HG02642 (cell line): ENCODE data around the gene MORN1.

ENCODE experiments used
- ATAC-seq: cut with Tn5 transposase; IDR thresholded peaks from one replicate; pipeline ENCODE4 v1.9.1; 2021; ENCODE audit warnings: mild to moderate bottlenecking; ENCODE audit not compliant: unreplicated experiment, poor library complexity

The MORN1 gene

DNA sequence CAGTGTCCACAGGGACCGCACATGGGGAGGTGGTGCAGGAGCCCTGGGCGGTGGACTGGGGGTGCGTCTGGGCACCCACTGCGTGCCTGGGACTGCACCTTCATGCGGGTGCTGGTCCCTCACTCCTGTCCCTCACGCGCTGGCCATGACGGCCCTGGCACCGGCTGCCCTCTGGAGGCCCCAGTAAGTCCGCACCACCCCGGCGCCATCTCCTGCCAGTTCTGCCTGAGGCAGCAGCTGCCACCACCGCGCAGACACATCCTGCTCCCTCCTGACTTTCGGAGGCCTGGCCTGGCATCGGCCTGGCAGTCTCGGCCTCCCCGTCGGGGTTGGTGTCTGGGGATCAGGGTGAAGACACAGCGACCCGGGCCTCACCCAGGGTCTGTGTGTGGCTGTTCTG lies 64.8 kb downstream of the MORN1 start:
- ATAC-seq: no peak

DNA sequence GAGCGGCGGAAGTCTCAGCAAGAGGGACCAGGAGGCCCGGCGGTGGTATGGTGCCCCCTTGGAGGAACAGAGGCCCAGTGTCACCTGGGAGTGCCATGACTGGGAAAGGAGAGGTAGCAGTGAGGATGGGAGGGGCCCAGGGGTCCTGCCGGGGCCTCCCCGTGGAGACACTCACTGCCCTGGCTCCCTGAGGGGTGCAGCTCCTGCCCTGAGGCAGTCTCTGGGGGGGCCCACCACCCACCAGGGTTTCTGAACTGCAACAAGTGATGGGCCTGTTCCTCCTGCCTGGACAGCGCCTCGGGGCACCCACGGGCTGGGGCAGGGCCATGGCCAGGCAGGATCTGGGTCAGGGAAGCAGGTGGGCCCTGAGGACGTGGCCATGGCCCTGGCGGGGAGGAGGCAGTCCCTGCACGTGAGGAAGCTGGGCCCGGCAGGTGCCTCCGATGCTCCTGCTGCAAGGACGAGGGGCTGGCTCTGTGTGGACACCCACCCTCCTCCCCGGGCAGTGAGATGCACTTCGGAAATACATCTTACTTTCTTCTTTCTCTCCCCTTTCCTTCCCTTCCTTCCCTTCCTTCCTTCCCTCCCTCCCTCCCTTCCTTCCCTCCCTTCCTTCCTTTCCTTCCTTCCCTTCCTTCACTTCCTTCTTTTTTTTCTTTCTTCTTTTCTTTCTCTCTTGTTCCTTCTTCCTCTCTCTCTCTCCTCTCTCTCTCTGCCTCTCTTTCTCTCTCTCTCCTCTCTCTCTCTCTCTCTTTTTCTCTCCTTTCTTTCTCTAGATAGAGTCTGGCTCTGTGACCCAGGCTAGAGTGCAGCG lies 66.6 kb downstream of the MORN1 start:
- ATAC-seq: no peak

DNA sequence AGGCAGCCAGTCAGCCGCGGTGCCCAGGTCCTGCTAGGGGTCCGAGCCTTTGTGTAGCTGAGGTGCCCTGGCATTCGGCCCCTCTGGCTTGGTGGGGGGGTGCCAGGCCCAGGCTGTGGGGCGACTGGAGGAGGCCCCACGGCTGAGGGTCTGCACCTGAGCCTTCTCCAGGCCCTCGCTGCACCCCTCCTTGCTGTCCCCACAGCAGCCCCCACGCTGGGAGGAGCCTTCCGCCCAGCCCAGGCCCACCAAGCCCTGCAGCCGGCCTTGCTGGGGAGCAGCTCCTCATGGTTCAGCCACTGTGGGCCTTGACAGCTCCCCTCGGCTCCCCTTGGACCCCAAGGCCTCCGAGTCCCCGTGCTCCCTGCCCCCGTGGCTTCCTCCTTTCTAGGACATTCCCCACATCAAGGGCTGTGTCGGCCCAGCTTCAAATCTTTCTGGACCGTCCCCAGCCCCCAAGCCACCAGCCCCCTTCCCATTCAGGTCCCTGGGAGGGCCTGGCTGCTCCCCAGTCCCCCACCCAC lies 67.8 kb downstream of the MORN1 start:
- no peak for ATAC-seq

DNA sequence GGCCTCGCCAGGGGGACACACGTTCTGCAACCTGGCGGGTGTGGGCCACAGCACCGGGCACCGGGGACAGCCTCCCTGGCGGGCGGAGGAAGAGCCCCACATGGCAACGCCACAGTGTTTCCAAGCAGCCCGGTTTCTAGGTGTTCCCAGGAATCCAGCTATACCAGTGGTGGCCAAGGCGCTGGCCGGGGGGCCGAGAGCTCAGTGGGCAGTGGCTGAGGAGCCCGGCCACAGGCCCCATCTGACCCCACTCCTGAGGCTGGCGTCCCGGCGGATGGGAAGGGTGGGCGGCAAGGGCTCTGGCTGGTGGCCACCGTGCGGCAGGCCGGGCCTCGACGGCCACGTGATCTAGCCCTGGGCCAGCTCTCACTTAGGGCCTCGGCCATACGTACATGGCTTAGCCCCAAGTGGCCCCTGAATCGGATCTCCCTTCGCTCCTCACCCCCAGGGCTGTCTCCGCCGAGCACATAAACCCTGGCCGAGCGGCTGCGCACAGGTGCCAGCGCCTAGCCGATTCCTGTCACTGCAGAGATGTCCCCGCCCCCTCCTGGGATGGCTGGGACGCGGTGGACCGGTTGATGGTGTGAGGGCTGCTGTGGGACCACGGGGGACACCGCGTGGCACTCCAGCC lies 68.7 kb downstream of the MORN1 start:
- no peak for ATAC-seq

DNA sequence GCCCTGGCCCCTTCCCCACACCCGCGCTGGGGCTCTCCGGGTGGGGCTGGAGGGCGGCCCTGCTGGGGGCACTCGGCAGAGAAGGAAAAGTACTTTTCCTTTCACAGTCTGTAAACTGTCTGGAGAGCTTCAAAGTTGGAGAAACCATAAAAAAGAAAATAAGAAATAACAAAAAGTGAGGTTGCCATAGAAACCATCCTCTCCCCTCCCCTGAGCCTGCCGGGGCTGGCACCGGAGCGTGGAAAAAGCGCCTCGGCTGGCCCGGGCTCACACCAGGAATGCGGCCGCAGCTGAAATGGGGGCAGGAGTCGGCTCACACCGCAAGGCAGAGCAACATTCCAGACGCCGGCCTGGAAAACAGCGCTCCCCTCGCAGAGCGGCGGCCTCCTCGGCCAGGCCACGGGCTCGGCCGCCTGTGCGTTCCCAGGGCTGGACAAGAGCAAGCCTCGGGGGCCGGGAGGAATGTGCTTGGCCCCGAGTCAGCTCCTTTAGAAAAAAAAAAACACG lies 69.2 kb downstream of the MORN1 start:
- no peak for ATAC-seq

DNA sequence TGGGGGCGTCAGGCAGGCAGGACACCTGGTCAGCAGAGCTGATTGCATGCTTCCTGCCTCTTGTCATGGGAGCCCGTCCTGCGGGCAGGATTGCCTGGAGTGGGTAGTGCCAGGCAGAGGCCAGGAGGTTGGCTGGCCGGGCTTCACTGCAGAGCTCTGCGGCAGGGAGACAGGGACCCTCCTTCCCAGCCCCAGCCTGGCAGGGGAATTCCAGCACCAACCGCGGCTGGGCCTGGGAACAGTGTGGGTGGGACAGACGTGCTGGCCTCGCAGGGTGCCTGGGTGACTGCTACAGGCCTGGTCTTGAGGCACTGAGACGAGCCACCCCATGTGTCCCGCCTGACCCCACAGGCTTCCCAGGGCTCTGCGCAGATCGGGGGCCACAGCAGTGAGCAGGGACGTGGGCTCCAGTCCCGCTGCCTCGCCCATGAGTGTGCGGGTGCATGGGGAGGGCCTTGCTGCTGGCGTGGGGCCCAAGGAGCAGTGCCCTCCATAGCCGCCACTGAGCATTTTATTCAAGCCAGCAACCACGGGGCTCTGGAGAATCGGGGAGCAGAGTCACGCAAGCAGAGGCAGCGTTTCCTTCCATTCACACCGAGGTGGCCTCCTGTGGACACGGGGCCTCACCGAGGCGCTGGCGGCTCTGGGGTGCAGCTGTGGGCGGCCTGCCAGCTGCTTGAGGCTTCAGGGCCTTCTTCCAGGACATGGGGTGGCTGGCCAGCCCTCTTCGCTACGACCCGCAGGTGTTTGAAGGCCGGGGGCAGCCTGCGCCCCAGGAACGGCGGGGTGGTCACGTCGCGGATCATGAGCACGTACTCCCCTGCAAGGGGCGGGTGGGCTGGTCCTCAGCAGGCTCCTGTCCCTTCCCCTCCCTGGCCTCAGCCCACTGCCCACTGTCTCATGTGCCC lies 70.3 kb downstream of the MORN1 start:
- no peak for ATAC-seq

DNA sequence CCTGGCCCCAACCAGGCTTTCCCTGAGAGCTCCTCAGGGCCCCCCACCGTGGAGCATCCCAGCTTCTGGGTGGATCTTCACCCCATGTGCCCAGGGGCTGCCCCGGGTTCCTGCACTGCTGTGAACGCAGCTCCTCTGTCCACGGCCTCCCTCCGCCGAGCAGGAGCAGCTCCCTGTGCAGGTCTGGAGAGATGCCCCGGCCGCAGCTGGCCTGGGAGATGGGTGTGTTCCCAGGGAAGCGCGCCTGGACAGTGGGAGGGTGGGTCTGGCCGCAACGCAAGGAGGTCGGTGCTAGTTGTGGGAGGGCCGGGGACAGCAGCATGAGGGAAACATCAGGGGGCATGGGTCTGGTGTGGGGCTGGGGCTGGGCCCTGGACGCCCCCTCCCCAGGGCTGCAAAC lies 71.3 kb downstream of the MORN1 start:
- no peak for ATAC-seq

DNA sequence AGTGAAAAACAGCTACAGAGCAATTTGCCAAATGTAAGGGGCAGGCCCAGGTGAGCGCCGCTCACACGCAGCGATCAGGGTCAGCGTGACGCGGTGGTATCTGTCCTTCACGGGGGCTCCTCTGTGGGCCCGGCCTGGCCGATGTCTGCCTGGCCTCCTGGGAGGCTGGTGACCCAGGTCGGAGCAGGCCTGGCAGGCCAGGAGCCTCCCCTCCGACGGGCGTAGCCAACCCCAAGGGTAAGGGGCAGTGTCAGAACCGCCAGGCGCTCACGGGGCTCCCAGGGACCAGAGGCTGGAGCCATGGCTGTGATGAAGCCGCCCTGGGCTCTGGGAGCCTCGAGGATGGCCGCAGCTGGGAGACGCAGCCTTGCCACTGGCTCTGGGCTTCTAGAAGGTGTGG lies 72.1 kb downstream of the MORN1 start:
- no peak for ATAC-seq

DNA sequence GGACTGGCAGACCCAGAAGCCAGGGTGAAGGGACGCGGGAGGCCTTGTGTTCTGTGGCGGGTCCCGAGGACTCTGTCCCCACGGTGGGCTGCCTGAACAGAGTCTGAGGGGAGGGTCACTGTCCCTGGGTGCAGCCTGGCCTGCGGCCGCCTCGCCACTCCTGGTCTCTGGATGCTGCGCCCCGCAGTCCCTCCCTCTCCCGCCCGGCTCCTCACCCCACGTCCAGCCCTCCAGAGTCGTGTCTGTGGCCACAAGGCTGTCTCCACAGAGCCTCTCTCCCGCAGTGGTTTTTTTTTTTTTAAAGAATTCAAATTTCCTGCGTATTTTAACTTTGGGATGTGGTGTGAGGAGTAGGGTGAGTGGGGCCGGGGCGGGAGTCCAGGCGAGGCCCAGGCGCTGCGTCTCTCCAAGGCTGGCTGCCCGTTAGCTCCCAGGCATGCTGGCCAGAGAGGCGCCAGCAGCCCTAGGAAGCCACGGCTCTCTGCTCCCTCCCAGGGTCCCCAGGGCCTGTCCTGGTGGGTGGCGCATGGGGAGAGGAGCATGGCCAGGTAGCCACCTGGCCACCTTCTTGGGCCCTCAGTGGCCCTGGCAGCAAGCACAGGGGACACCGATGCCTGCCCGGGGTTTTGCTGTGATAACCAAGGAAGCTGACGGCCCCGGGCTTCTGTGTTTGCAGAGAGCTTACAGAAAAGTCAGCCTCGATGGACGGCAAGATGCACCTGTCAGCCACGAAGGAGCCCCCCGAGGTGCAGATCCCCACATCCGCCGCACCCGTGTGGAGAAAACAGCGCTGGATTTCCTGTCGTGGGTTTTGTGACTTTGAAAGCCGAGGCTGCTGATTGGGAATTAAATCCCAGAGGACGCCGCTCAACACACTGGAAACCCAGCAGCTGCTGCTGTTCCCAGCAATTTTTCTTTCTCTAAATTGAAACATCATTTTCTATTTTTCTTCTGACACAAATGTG lies 72.8 kb downstream of the MORN1 start:
- no peak for ATAC-seq

DNA sequence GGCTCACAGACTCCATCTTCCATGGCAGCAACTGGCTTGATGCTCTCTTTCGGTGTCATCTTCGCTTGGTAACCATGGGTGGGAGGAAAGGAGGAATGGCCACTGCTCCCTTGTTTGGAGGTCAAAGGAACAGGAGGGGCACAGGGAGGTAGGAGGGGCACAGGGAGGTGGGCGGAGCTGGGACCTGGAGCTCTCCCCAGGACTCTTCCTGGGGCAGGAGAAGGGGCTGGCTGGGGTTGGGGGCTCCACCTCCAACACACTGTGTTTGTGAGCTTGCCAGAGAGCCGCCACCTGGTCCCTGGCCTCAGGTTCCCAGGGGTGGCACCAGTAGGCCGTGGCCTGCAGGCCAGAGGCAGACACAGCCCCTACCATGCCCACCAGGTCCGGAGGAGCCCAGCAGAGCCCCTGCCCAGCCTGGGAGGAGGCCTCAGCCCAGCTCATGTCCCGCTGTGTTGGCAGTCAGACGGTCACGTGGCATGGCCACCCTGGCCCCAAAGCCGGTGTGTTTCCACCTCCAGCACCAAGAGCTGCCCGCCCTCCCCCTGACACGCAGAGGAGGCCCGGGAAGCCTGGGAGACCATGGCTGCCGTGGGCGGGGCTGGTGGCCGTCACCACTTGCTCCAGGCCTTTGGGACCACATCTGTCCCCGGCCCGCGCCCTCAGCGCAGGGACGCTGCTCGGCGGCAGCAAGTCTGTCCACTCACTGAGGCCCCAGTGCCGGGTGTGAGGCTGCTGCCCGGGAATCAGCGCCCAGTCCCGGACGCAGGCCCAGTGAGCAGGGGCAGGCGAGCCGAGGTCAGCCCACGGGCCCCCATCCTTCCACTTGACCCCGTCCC lies 73.9 kb downstream of the MORN1 start:
- no peak for ATAC-seq

DNA sequence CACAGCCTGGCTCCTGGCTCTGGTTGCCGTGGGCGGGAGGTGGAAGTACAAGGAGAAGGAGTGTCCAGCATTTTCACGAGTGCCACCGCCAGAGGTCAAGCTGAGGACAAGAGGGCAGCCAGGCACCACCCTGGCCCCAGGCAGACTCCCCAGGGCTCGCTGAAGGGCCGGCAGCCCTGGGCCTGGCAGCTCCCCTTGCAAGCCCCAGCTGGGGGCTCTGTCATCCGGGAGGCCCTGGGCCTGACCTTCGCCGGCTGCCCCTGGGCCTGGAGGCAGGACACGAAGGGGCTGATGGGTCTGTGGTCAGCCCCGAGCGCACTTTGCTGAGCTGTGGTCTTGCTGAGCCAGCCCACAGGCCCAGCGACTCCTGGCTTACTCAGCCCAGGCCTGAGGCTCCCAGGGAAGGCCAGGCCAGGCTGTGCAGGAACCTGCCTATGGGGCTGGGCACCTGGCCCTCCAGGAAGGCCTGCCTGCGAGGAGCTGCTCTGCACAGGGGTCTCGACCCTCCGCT lies 74.8 kb downstream of the MORN1 start:
- no peak for ATAC-seq

DNA sequence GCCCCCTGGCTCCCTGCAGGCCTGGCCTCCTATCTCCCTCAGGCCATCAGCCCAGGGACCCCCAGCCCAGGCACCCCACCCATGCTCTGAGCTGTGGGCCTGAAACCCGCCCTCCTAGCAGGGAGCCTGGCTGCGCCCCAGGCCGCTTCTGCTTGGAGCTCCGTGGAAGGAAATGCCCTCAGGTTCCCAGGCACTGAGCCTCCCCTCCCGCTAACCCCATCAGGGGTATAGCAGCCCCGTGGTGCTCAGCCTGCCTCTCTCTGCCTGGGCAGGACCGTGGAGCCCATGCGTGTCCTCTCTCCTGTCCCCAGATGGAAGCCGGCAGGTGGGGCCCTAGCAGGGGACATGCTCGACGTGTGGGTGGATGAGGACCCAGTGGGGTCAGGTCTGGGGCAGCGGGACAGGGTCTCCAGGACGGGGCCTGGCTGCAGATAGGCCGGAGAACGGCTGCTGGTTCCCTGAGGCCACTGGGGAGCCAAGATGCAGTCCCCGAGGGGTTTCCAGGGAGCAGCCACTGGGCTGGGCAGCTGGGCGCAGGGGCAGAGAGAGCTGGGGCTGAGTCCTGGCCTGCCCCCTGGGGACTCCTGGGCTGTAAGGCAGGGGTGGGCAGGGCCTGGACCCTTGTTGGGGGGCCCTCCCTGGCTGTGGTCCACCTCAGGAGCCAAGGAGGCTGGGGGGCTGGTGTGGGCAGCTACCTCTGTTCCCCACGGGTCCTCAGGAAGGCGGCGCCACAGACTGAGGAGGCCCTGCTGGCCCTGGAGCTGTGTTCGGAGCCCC lies 75.5 kb downstream of the MORN1 start:
- no peak for ATAC-seq

DNA sequence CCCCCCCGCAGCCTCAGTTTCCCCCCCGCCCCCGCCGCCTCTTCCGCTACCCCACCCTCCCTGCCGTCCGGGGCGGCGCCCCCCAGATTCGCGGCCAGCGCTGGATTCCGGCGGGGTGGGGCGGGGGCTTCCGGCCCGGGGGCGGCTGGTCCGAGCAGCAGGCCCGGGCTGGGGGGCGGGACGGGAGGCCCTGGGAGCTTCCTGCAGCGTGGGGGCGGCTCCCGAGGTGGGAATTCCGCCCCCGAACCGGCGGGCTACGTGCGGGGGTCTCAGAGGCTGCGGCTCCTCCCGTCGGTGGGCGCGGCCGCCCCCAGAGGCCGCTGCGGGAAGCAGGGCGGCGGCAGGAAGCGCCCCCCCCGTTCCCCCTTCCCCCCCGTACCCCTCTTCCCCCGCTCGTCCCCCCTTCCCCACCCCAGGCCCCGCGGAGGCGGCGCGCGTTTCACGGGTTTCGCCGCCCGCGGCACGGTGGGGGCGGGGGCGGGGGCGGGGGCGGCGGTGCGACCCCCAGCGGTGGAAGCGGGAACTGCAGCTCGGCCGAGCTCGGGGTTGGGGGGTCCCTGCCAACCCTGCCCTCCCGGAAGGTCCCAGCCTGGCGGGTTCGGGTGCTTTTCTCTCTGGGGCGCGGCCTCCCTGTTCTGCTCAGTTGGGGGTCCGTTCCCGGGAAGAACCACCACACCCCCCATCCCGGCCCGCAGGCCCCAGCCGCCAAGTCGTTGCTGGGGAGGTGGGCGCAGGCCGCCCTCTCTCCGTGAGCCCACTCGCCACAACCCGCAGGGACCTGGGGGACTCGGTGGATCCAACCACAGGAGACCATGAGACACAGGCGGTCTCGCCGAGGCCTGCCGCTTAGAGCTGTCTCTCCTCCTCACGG lies 76.3 kb downstream of the MORN1 start:
- peak; percentile 45 for ATAC-seq

DNA sequence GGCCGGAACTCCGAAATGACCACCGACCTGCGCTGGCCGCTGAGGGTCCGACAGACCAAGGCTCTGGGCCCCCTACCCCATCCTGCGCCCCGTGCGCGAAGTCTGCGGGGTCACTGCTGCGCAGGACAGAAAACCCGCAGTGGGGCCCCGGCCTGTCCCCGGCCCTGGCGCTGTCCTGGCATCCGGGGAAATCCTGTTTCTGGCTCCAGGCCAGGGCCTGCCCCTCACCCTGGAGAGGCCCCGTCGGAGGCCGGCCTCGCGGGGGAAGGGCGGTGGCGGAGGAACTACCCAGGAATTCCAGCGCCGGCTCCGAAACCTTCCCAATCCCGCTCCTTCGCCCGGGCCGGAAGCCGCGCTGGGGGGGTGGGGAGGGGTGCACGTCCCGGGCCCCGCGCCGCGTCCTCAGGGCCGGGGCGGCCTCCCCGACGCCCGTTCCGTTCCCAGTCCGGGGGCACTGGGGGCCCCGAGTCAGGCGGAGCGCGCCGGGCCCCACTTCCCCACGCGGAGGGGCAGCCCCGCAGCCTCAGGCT lies 77.0 kb downstream of the MORN1 start:
- no peak for ATAC-seq

DNA sequence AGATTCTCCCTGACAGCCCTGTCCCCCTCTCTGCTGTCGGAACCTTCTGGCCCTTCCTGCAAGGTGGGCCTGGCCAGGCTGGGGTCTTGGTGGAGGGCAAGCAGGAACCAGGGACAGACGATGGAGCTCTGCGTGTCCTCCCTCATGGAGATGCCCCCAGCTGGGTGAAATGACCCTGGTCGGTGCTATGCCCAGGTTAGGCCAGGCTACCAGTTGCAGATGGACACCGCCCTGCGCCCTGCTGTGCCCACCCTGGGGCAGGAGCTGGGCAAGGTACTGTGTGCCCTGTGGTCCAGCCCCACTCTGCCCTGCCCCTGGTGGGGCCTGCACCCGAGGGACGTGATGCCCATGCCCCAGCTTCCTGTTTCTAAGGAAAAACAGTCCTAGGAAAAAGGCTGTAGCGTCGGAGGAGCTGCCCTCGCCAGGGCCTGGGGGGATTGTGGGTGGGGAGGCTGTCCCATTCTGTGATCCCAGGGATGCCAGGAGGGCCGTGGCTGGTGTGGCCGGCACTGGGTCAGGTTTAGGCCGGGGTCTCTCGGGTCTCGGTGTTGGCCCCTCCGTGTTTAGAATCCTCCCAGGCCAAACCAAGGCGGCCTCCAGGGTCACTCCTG lies 77.6 kb downstream of the MORN1 start:
- ATAC-seq: no peak
